Neural progenitor cell (in vitro differentiated cells): ENCODE measurements around the gene SFXN5. TPM values are rescaled to one million over a fixed set of nuclear protein-coding genes. Genes with fewer than 3 reads are reported as not detected.

ENCODE experiments used
- DNase-seq: peaks from one replicate; pipeline ENCODE4 v3.0.0-alpha.2; 2016; ENCODE audit warnings: low spot score
- H2AFZ ChIP-seq: fragments of 200-600 bp; sonication (generic); replicated peaks from 2 replicates; pipeline ENCODE4 v1.6.1; 2016; ENCODE audit warnings: antibody characterized with exemption
- H3F3A ChIP-seq: fragments of 200-600 bp; sonication (generic); 2 replicates; pipeline ENCODE4 v1.6.1; 2016; ENCODE audit warnings: antibody characterized with exemption, low read depth
- H3K27ac ChIP-seq: fragments of 200-600 bp; sonication (generic); 2 replicates; pipeline ENCODE4 v1.5.1; 2016; ENCODE audit warnings: mild to moderate bottlenecking
- H3K27me3 ChIP-seq: fragments of 200-600 bp; sonication (generic); 2 replicates; pipeline ENCODE4 v1.6.1; 2016; ENCODE audit warnings: mild to moderate bottlenecking, moderate library complexity
- H3K36me3 ChIP-seq: fragments of 200-600 bp; sonication (generic); 2 replicates; pipeline ENCODE4 v1.5.1; 2016
- H3K4me1 ChIP-seq: fragments of 200-600 bp; sonication (generic); 2 replicates; pipeline ENCODE4 v1.6.1; 2016; ENCODE audit warnings: mixed run types
- H3K4me2 ChIP-seq: fragments of 200-600 bp; sonication (generic); 2 replicates; pipeline ENCODE4 v1.6.1; 2016
- H3K4me3 ChIP-seq: fragments of 200-600 bp; sonication (generic); 2 replicates; pipeline ENCODE4 v1.5.1; 2016
- H3K79me2 ChIP-seq: fragments of 200-600 bp; sonication (generic); 2 replicates; pipeline ENCODE4 v1.6.1; 2016; ENCODE audit warnings: low read depth
- H3K9ac ChIP-seq: fragments of 200-600 bp; sonication (generic); 2 replicates; pipeline ENCODE4 v1.6.1; 2016
- H3K9me3 ChIP-seq: fragments of 200-600 bp; sonication (generic); 2 replicates; pipeline ENCODE4 v1.5.1; 2016; ENCODE audit warnings: low read depth
- H4K20me1 ChIP-seq: fragments of 200-600 bp; sonication (generic); 2 replicates; pipeline ENCODE4 v1.6.1; 2016; ENCODE audit warnings: low read depth
- H3K27ac Mint-ChIP-seq: 3 replicates; pipeline ENCODE4 v1.8.0; 2021; ENCODE audit warnings: mixed read lengths
- H3K27me3 Mint-ChIP-seq: 2 replicates; pipeline ENCODE4 v1.8.0; 2022; ENCODE audit warnings: low read depth, mild to moderate bottlenecking, inconsistent platforms, moderate library complexity, mixed read lengths; ENCODE audit not compliant: insufficient read depth
- H3K36me3 Mint-ChIP-seq: 3 replicates; pipeline ENCODE4 v1.8.0; 2021; ENCODE audit warnings: mixed read lengths
- H3K4me1 Mint-ChIP-seq: 3 replicates; pipeline ENCODE4 v1.8.0; 2021; ENCODE audit warnings: mixed read lengths
- H3K4me3 Mint-ChIP-seq: 3 replicates; pipeline ENCODE4 v1.8.0; 2021; ENCODE audit warnings: mild to moderate bottlenecking, moderate library complexity, mixed read lengths
- H3K9me3 Mint-ChIP-seq: 3 replicates; pipeline ENCODE4 v1.8.0; 2020; ENCODE audit warnings: mixed read lengths
- CTCF ChIP-seq: fragments of 200-600 bp; sonication (generic); IDR thresholded peaks from 2 replicates; pipeline ENCODE4 v1.5.1; 2017; ENCODE audit warnings: antibody characterized with exemption, mild to moderate bottlenecking
- EZH2 ChIP-seq: fragments of 200-600 bp; sonication (generic); IDR thresholded peaks from 2 replicates; pipeline ENCODE4 v1.6.1; 2017; ENCODE audit warnings: antibody characterized with exemption, mild to moderate bottlenecking, moderate library complexity
- EZH2phosphoT487 ChIP-seq: fragments of 200-600 bp; sonication (generic); IDR thresholded peaks from 2 replicates; pipeline ENCODE4 v1.6.1; 2017; ENCODE audit warnings: antibody characterized with exemption
- total RNA-seq: library from RNA; depleted of rRNA; stranded (reverse); fragments of >200 nt; gene quantifications from 2 replicates; pipeline ENCODE4 v1.2.3, GENCODE V29; 2015; ENCODE audit warnings: low replicate concordance

The SFXN5 gene
- total RNA-seq, 1 donor from 2014 or later: 3.4 TPM

DNA sequence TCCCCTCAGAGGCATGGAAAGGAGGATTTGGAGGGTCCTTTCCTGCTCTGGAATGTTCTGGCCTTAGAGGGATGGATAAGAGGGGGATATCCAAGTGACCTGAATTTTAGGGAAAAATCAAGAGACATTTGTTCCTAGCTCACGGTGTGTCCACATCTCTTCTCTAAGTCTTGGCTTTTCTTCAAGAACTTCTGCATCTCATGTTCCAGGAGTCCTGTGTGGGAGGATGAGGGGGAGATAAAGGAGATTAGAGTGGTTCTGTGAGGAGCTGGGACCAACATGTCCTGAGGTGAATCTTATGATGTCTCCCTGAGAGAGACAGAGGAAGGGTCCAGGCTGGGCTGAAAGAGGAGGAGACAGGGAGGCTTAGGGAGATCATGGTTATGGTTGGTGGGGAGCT is 142.5 kb downstream of the SFXN5 start:
- H3K4me1 Mint-ChIP-seq: no peaks in the 10 kb centered on the region
- Histone ChIP-seq H3K27me3 (peaks cover 99% of the 10 kb centered on the region), H4K20me1 (peaks cover 52% of the 10 kb centered on the region), H3K79me2 (no peaks in the 10 kb centered on the region), H3K4me3 (no peak overlapping the region), H3K4me2 (no peak overlapping the region), H3F3A (peaks cover 19% of the 10 kb centered on the region), H3K4me1 (peaks cover 21% of the 10 kb centered on the region), H3K9me3 (no peaks in the 10 kb centered on the region), H3K9ac (no peak overlapping the region), H3K36me3 (no peaks in the 10 kb centered on the region), H3K27ac (no peak overlapping the region), H2AFZ (no peak overlapping the region)
- H3K27ac Mint-ChIP-seq: no peak overlapping the region
- no peak for TF ChIP-seq EZH2
- no peak for TF ChIP-seq CTCF
- no peak for TF ChIP-seq EZH2phosphoT487
- no peaks in the 10 kb centered on the region for H3K9me3 Mint-ChIP-seq
- no peak overlapping the region for H3K4me3 Mint-ChIP-seq
- H3K36me3 Mint-ChIP-seq: no peaks in the 10 kb centered on the region
- DNase-seq: no peak
- peaks cover 3% of the 10 kb centered on the region for H3K27me3 Mint-ChIP-seq

GRCh38 chr2:72927619-72928550 is 143.6 kb downstream of the SFXN5 start:
- H3K9me3 ChIP-seq: no peaks in the 10 kb centered on the region
- H3K27ac Mint-ChIP-seq: no peak overlapping the region
- H3K4me1 Mint-ChIP-seq: peaks cover 2% of the 10 kb centered on the region
- H4K20me1 ChIP-seq: peaks cover 63% of the 10 kb centered on the region
- H3K27me3 Mint-ChIP-seq: peaks cover 15% of the 10 kb centered on the region
- H2AFZ ChIP-seq: no peak overlapping the region
- TF ChIP-seq EZH2: no peak
- TF ChIP-seq CTCF: no peak
- no peak for TF ChIP-seq EZH2phosphoT487
- H3F3A ChIP-seq: peaks cover 24% of the 10 kb centered on the region
- no peak overlapping the region for H3K4me3 Mint-ChIP-seq
- no peak overlapping the region for H3K4me3 ChIP-seq
- H3K27me3 ChIP-seq: peaks cover 100% of the 10 kb centered on the region
- no peaks in the 10 kb centered on the region for H3K36me3 Mint-ChIP-seq
- no peaks in the 10 kb centered on the region for H3K36me3 ChIP-seq
- no peaks in the 10 kb centered on the region for H3K9me3 Mint-ChIP-seq
- no peak overlapping the region for H3K27ac ChIP-seq
- H3K4me2 ChIP-seq: no peak overlapping the region
- no peaks in the 10 kb centered on the region for H3K79me2 ChIP-seq
- peaks cover 25% of the 10 kb centered on the region for H3K4me1 ChIP-seq
- no peak for DNase-seq
- no peak overlapping the region for H3K9ac ChIP-seq

DNA sequence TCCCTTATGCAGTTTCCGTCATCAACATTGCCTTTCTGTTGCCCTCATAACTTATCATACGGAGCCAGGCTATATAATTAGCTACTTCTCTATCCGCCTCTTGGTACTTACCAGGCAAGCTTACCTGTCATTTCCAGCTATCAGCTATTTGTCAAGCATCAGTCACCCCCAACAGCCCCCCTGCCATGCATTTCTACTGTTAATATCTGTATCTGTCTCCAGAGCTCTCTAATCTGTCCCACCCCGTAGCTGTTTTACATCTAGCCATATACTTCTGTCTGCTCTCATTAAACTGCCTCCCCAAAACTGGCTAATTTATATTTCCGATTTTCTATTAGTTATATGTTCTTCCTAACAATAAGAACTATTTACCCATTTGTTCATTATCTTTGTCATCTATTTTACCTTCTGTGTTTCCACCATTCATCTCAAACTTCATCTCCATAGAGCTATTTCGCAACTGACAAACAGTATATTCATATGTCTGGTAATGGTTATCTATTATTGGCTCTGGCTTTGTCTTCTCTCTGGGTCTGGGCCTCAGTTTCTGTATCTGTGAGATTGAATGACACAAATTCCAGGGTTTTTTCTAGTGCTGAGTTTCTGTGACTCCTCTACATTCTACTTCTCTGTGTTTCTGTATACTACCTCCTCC is 144.6 kb downstream of the SFXN5 start:
- Mint-ChIP-seq H3K27me3 (peaks cover 24% of the 10 kb centered on the region), H3K9me3 (peaks cover under 1% of the 10 kb centered on the region), H3K27ac (no peak overlapping the region), H3K4me3 (no peak overlapping the region), H3K36me3 (no peaks in the 10 kb centered on the region), H3K4me1 (peaks cover 2% of the 10 kb centered on the region)
- Histone ChIP-seq H3K27me3 (peaks cover 100% of the 10 kb centered on the region), H3K27ac (no peak overlapping the region), H2AFZ (no peak overlapping the region), H3K4me1 (peaks cover 25% of the 10 kb centered on the region), H3K4me2 (no peak overlapping the region), H4K20me1 (peaks cover 73% of the 10 kb centered on the region), H3K36me3 (no peaks in the 10 kb centered on the region), H3F3A (peaks cover 24% of the 10 kb centered on the region), H3K4me3 (no peak overlapping the region), H3K79me2 (no peaks in the 10 kb centered on the region), H3K9me3 (no peaks in the 10 kb centered on the region), H3K9ac (no peak overlapping the region)
- TF ChIP-seq CTCF (no peak), EZH2 (no peak), EZH2phosphoT487 (no peak)
- no peak for DNase-seq
